Measurements from ENCODE around the gene FNIP1.

DNA sequence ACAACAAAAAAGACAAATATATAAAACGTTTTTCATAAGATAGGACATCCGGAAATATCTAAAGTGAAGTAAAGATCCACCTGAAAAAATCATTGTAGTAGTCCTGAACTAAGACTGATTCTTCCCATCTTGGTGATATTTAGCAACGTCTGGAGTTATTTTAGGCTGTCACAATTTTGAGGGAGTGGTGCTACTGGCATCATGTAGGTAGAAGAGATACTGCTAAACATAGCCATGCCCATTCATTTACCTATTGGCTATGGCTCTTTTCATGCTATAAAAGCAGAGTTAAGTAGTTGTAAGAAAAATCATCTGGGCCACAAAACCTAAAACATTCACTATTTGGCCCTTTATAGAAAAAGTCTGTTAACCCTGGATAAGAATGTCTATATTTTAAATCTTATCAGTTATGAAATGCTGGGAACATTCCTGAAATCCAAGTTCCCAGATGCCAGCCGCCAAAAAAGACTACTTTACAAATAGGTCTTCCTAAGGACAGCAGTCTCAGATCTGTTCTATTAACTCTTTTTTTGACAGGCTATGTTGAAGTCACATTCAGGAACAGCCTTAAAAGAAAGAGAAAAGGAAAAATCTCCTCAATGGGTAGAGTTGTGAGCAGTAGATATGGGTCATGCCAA, 188.8 kb downstream of the FNIP1 start:
- TF ChIP-seq, protein P1, sequence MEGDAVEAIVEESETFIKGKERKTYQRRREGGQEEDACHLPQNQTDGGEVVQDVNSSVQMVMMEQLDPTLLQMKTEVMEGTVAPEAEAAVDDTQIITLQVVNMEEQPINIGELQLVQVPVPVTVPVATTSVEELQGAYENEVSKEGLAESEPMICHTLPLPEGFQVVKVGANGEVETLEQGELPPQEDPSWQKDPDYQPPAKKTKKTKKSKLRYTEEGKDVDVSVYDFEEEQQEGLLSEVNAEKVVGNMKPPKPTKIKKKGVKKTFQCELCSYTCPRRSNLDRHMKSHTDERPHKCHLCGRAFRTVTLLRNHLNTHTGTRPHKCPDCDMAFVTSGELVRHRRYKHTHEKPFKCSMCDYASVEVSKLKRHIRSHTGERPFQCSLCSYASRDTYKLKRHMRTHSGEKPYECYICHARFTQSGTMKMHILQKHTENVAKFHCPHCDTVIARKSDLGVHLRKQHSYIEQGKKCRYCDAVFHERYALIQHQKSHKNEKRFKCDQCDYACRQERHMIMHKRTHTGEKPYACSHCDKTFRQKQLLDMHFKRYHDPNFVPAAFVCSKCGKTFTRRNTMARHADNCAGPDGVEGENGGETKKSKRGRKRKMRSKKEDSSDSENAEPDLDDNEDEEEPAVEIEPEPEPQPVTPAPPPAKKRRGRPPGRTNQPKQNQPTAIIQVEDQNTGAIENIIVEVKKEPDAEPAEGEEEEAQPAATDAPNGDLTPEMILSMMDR (IDR thresholded peaks at IDR 0.05; ENCODE audit: poor library complexity) = no peak
- TF ChIP-seq EZH2 (IDR thresholded peaks at IDR 0.05; ENCODE audit: borderline replicate concordance) = no peak

Measured in hepatocyte (in vitro differentiated cells).